Measurements from ENCODE around the gene NFKBIE.
"Not testable (repeated sequence)": the region's sequence is repeated elsewhere in the genome, so short reads cannot be mapped to it uniquely, and the experiment has no call there.

Gene NFKBIE

DNA sequence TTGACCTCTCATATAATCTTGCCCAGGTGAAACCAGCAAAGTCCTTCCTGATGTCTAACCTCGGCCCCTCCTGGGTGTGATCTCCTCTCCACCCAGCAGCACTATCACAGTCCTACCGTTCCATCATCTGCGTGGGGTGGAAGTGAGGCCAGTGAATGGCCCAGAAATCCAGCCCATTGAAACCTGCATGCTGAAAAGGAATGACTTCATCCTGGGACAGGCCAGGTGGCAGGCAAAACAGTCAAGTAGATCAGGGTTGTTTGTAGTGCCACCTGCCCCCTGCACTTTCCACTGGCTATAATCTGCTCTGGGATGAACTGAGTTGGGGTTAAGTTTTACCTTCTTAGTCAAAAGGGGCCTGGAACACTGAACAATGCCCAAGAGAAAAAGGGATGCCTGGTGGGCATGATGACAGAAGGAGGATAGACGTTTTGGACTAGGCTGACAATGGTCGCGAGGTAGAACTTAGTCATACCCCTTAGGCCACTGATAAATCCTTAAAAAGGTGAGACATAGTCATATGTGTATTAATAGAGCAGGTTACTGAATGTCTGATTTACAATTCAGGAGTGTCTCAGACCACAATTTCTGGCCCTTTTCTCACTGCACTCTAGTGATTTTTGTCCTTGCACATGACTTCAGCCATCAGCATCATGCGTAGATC, 26.5 kb downstream of the NFKBIE start:
- DNase-seq, result no peak

DNA sequence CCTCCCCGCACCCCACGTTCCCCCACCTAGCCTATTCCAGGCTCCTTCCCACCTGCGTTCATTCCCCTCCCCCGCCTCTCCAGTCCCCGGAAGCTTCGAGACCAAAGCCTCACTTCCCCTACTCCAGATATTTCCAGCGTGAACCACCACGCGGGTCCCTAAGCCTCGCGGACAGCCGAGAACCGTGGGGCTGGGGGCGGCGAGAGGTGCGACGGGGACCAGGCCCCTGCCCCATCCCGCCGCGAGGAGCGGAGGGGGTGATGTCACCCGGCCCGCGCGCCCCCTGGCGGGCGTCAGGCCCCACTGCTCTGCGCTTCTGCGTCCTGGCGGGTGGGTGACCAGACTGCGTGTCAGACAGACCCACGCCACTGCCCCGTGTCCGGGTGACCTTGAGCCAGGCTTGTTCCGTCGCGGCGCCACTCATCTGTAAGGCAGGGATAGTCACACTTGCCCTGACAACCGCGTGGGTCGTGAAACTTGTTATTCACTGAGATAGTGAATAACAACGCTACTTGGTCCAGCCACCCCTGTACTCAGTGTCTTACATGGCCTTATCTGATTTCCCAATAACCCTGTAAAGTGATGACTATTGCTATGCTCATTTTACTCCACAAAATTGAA, 27.4 kb downstream of the NFKBIE start:
- peak; percentile 46 for DNase-seq

DNA sequence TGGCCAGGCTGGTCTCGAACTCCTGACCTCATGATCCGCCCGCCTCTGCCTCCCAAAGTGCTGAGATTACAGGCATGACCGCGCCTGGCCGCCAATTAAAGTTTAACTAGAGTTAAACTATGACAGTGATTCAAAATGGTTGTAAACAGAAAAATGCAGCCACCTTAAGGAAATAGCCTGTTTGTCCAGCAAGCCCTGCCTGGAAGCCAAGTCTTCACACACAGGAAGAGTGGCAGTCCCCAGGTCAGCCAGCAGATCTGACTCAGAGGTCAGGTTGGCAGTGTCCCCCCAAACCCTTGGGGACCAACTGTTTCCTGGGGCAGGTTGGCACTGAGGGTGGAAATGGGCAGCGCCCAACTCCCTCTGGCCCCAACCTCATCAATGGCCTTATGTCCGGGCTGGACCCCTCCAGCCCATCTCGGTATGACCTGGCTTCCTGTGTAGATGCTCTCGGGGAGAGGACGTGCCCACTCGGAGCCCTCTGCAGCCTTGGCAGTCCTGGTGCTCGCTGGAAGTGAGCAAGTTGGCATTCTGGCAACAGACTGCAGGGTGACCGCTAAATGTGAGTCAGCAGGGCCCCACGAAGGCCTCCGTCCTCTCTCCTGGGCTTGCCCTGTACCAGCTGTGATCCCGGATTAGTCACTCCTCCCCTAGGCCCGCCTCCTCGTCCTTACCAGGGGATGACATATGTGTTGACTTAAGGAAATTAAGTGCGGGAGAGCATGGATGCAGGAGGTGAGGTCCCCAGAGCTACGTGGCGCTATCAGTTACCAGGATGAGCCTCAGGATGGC, 28.1 kb downstream of the NFKBIE start:
- peak; percentile 76 for DNase-seq

DNA sequence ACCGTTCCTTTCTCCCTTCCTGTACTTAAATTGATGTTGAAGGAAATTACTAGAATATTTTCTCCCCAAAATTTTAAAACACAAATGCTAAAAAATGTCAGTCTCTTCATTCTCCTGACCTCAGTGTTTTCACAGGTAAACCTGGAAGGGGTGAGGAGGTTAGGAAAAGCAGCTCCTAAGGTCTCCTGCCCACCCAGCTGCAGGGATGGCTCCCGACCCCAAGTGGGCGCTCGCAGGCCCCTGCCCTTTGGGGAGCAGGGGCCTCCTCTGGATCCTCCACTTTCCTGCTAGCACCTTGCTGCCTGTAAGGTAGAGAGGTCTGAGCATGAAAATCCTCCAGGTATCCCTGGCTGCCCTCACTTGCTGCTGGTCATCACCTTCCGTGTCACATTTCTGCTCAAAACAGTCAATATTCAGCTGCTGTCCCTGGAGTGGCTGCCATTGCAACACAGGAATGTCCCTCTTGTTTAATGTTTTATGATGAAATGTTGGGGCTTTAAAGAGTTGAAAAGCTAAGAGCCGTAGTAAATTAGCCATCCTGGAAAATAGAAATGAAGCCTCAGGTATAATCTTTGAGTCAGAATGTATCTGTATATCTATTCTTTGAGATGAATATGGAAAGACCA, 29.3 kb downstream of the NFKBIE start:
- no peak for DNase-seq

DNA sequence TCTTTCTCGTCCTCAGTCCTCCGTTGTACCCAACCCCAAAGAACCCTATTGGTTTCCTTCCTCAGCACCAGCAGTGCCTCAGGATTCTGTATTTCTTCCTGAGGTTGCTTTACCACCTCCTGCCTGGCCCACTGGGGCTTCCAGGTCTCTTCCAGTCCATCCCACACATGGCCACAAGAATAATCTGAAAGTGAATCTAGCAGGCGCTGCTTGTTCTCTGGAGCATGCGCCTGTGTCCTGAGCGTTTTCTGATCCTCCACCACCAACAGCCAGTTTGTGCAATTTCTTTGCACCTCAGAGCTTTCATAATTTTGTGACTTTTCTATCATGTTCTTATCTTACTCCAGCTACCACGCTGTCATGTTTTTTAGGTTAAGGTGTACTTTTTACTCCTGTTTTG, 30.1 kb downstream of the NFKBIE start:
- no peak for DNase-seq

DNA sequence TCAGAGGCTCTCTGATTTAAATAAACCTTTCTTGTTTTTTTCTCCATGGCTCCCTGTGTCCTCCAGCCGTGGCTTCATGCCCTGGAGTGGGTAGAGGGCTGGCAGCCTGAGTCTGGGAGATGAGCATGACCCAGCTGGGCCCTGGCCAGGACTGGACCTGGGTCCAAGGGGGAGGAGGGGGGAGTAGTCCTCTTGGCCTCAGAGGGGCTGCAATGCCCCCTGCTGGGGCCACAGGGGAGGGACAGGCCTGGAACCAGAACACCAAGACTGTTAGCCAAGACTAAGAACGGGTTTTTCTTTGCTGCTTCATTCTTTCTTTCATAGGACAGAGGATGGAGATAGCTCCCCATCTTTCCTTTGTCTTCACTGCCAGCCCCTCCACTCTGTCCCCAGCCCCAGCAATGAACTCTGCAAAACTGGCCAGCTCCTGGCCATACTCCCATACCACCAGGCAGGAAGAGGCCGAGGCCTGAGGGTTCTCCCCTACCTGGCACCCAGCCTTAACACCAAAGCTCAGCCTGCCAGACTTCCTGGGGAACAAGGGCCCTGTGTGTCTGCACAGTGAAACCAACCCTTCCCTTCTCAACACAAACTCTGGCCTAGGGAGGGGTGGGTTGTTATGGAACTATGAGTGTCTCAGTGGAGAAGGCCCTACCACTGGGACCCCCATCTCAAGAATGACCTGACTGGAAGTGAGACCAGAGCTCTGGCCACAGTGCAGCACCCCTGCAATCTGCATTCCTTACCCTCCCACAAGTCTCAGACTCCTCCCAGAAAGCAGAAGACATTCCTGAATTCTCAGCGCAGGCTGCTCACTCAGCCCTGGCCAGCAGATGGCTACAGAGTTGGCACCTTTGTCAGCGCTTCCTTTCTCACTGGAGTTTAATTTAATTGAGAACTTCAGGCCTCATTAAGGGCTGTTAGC, 31.0 kb downstream of the NFKBIE start:
- no peak for DNase-seq

DNA sequence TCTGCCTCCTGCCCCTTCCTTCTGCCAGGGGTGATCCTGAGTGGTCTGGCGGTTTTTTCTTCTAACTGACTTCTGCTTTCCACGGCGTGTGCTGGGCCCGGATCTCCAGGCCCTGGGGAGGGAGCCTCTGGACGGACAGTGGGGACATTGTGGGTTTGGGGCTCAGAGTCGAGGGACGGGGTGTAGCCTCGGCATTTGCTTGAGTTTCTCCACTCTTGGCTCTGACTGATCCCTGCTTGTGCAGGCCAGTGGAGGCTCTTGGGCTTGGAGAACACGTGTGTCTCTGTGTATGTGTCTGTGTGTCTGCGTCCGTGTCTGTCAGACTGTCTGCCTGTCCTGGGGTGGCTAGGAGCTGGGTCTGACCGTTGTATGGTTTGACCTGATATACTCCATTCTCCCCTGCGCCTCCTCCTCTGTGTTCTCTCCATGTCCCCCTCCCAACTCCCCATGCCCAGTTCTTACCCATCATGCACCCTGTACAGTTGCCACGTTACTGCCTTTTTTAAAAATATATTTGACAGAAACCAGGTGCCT, 31.7 kb downstream of the NFKBIE start:
- no peak for DNase-seq

DNA sequence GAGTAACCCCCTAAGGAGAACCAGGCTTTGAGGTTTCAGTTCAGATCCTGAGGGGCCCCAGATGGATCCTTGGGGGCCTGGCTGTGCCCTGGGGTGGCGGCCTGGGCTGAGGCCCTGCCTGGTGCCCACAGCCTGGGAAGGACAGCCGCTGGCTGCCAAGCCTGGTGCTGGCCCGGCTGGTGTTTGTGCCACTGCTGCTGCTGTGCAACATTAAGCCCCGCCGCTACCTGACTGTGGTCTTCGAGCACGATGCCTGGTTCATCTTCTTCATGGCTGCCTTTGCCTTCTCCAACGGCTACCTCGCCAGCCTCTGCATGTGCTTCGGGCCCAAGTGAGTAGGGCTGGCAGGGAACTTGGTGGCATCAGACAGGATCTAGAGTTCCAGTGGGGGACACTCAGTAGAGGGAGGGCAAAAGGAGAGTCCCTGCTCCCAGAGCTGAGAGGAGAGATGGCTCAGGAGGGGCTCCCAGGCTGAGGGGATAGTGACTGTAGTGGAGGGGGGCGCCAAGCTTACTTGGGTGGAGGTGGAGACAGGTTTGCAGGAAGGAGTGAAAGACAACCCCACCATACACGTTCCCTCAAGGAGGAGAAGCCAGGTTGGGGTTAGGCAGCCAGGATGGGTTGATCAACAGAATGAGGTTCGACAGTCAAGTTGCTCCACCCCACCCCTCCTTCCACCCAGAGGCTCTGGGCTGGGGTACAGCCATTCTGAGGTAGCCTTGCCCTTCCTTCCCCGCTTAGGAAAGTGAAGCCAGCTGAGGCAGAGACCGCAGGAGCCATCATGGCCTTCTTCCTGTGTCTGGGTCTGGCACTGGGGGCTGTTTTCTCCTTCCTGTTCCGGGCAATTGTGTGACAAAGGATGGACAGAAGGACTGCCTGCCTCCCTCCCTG, 32.4 kb downstream of the NFKBIE start:
- no peak for DNase-seq

DNA sequence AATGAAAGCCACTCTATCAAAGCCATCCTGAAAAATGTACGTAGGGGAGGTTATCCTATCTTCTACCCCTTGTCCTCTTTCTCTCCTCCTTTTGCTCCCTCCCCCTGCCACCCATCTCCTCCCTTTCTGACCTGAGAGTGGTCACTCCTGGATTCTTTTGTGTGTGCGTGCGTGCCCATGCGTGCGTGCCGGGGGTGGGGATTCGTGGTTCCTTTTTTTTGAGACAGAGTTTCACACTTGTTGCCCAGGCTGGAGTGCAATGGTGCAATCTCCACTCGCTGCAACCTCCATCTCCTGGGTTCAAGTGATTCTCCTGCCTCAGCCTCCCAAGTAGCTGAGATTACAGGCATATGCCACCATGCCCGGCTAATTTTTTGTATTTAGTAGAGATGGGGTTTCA, 33.9 kb downstream of the NFKBIE start:
- DNase-seq, result not testable (repeated sequence)

DNA sequence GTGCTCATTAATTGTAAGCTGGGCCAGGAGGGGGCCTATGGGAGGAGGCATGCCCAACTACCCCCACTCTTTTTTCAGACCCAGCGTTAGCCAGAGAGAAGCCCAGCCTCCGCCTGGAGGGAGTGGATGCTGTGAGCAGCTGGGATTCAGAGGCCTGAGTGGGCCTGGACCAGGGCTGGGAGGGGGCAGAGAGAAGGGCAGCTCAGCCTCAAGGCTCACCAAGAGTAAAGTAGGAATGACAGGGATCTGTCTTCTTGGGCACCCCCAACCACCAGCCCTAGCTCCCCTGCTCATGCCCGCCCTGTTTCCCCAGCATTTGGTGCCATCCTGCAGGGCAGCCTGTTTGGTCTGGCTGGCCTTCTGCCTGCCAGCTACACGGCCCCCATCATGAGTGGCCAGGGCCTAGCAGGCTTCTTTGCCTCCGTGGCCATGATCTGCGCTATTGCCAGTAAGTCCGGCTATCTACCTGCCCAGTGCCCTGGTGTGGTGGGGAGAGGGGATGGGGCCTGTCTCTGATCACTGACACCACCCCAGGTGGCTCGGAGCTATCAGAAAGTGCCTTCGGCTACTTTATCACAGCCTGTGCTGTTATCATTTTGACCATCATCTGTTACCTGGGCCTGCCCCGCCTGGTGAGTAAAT, 35.2 kb downstream of the NFKBIE start:
- no peak for DNase-seq

DNA sequence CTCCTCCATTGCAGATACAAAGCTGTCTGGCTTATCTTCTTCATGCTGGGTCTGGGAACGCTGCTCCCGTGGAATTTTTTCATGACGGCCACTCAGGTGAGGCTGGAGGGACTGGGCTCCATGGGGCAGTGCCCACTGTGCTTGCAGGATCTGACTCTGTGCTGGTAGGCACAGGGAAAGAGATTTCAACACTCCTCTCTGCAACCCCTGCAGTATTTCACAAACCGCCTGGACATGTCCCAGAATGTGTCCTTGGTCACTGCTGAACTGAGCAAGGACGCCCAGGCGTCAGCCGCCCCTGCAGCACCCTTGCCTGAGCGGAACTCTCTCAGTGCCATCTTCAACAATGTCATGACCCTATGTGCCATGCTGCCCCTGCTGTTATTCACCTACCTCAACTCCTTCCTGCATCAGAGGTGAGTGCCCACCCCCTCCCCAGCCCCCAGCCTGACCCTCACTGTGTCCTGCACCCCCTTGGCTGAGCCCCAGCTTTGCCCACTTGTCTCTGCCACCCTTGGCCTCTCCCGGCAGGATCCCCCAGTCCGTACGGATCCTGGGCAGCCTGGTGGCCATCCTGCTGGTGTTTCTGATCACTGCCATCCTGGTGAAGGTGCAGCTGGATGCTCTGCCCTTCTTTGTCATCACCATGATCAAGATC, 35.8 kb downstream of the NFKBIE start:
- no peak for DNase-seq

DNA sequence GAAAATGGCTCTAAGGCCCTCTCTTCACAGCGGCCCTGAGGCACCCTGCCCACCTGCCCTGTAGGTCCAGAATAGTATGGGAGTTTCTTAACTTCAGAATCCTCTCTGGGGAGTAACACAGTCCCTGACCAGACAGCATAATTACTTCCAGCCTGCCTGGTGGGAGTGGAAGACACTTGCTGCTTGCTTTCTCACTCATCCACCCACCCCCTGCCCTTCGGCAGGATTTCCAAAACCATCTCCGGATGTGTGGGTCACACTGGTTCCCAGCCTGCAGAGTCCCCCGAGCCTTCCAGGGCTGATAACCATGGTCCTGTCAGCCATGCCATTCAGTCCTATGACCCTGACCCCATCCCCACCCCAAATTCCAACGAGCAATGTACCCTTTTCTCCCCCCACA, 36.5 kb downstream of the NFKBIE start:
- DNase-seq, result no peak

DNA sequence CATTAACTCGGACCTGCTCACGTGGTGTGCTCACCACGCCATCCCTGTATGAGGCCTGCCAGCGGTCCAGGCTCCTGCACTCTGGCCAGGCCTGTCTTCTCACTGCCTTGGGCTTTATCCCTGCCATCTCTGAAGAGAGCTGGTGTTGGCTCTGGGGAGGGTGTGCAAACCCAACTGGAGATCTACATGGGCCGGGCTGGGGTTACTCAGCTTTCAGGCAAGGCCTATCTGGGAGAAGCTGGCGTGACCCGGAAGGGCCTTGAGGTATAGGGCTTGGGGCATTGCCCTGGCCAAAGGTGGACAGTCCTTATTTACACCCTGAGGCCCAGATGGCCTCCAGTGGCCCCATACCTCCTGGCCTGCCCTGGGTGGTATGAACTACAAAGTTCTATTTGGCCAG, 36.9 kb downstream of the NFKBIE start:
- no peak for DNase-seq

DNA sequence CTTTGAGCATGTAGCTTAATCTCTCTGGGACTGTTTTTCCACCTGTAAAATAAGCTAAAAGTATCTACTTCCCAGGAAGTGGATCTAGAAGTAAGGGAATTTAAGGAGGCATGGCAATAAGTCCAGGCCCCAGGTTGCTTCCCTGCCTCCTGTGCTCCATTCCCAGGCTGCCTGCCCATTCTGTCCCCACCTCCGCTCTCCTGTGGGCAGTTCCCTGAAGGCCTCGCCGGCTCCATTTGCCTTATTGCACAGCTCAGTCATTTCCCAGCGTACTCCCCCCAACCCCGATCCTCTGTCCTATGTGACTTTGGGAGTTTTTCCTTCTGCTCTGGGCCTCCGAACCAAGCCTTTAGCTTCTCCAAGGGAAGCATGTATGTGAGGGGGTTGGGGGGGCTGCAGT, 37.3 kb downstream of the NFKBIE start:
- no peak for DNase-seq

DNA sequence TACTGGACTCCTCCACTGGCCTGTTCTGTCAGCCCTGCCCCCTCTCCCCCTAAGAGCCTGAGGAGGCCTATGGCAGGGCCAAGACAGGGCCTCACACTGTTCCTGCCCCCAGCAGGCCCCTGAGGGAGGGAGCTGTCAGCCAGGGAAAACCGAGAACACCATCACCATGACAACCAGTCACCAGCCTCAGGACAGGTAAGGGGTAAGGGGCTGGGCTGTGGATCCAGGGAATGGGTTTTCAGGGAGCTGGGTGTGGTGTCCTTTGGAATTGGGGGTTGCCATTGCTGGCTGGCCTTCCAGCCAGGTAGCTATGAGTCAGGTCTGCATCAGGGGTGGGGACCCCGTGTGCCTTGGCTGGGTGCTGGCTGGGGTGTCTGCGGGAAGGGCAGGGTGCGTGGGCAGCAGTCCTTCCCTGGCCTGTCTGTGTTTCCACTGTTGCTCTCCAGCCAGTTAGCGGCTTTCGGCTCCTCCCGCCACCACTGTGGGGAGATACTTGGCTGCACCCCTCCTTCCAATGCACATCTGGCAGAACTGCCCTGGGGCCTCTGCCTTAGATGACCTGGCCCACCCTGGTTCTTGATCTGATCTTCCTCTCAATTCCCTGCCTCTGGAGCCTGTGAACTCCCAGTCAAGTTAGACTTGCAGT, 38.1 kb downstream of the NFKBIE start:
- no peak for DNase-seq

DNA sequence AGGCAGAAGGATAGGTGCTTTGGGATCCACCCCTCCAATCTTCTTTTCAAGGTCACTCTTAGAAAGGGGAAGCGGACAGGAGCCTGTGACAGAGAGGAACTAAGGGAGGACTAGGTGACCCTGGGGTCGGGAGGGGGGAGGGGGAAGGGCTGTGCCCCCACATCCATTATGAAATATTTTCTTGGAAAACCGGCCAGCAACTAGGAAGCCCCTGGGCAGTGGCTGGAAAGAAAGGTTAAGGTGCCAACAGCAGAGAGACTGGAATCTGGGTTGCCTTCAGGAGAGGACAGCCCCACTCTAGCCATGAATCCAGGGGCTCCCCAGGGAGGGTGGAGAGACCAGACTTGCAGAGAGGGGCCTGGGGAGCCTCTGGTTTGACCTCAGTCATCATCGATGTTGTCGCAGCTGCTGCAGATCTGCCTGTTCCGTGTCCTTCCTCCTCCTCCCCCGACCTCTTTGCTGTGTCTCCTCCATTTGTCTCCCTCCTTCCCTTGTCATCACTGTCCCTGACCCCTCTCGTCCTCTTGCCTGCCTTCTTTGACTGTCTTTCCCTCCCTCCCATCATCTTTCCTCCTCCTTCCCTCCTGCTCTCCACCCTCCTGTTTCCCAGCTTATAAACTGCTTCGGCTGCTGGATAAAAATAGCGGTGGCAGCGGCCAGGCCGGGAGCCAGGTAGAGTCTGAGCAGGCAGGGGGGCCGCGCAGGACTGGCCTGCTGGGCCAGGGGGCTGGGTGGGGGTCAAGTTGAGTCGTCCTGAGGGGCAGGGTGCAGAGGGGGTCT, 38.8 kb downstream of the NFKBIE start:
- DNase-seq, result no peak

DNA sequence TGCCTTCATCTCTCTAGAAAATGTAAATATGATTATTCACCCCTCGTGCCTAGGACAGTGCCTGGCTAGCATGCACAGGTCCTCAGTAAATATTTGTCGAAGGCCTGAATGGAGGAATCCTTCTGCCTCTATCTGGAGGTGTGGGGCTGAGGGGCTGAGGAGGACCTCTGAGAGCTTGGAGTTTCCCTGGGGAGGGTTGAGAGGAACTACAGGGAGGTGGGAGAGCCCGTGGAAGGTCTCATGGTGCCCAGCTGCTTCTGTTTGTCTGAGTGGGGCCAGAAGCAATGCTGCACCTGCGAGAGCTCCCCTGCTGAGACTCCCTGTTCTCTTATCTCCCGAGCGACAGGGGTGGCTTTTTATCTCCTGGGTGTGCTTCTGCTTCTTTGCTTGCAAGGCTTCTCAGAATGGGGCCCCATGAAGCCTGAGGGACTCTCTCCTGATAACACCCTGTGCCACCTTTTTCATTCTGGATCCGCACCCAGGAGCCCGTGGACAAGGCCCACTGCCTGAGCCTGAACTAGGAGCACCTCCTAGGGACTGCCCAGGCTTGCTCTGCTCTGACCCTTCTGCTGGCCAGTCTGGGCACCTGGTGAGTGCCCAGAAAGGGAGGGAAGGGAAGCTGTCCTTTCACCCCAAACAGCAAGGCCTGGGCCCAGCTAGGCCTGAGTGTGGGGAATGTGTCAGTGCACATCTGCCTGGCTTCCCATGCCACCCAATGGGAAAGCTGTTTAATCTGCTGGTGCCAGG, 39.6 kb downstream of the NFKBIE start:
- no peak for DNase-seq

DNA sequence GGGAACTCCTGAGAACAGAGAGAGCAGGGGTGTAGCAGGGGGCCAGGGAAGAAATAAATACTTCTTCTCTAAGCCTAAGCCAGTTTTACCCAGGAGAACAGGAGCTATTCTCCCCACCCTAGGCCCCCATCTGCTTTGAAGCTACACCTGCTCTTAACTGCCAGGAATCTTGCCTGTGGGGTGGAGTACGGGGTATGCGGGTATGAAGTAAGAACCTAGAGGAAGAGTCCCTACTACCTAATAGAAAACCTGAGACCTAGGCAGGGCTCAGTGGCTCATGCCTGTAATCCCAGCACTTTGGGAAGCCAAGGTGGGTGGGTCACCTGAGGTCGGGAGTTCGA, 40.4 kb downstream of the NFKBIE start:
- no peak for DNase-seq
